Activated CD4-positive, CD25-positive, alpha-beta regulatory T cell treated with anti-CD3 and anti-CD28 coated beads, Interleukin-2, amount 50 U/mL, for 16 hours (primary cell): ENCODE results near the gene DBF4B.

Experiments used
- DNase-seq: peaks from one replicate; pipeline ENCODE4 v3.0.0-alpha.2; 2020; ENCODE audit warnings: low read depth, low spot score

DBF4B gene

DNA sequence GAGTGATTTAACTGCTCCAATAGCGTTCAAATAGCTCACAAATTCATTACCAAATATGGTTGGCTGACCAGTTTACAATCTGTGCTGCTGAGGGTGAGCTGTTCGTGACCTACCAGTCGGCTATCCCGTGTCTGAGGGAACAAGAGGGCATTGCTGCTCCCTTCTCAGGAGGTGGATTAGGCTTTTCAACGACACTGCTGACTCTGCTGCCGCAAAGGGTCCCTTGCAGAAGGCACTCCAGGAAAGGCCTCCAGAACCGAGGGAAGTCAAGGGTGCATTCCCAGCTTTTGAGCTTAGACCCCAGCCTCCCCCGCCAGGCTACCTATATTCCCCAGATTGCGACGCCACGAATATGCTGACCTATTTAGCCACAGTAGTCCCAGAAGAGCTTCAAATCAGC is 89.3 kb downstream of the DBF4B start:
- no peak for DNase-seq

DNA sequence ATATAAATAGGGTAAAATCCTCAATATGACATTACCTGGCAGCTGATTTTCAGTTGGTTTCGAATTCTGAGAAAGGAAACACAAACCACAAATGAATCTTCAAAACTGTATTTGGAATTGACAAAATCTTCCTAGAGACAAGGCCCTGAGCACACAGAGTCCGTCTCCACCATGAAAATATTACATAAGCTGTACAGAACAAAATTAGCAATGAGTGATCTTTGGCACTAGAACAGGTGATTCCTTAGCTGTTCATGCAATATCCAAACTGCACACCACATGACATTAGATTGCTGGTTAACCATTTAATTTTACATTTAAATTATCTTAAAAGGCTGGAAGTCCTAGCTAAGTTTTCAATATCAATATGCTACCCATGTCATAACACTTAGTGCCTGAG is 89.9 kb downstream of the DBF4B start:
- DNase-seq = no peak
